HEK293 (cell line): ENCODE results near the gene TAF1D.

Experiments used
- AEBP2 ChIP-seq: fragments of 450-650 bp; formaldehyde crosslinking; IDR thresholded peaks from 2 replicates; pipeline ENCODE4 v1.5.1; 2016; ENCODE audit warnings: missing biosample characterization, missing genetic modification characterization, borderline replicate concordance
- KLF9 ChIP-seq: fragments of 450-650 bp; formaldehyde crosslinking; IDR thresholded peaks from 2 replicates; pipeline ENCODE4 v1.5.1; 2016; ENCODE audit warnings: missing biosample characterization, missing genetic modification characterization, low read depth
- MZF1 ChIP-seq: fragments of 450-650 bp; formaldehyde crosslinking; IDR thresholded peaks from 2 replicates; pipeline ENCODE4 v1.5.1; 2017; ENCODE audit warnings: missing biosample characterization, missing genetic modification characterization, borderline replicate concordance
- ZBTB17 ChIP-seq: fragments of 450-650 bp; formaldehyde crosslinking; IDR thresholded peaks from 2 replicates; pipeline ENCODE4 v1.5.1; 2016; ENCODE audit warnings: missing biosample characterization, missing genetic modification characterization
- ZBTB21 ChIP-seq: fragments of 450-650 bp; formaldehyde crosslinking; IDR thresholded peaks from 2 replicates; pipeline ENCODE4 v1.5.1; 2017; ENCODE audit warnings: missing biosample characterization, missing genetic modification characterization
- ZFP37 ChIP-seq: fragments of 450-650 bp; formaldehyde crosslinking; IDR thresholded peaks from 2 replicates; pipeline ENCODE4 v1.5.1; 2016; ENCODE audit warnings: missing biosample characterization, missing genetic modification characterization
- ZNF10 ChIP-seq: fragments of 450-650 bp; formaldehyde crosslinking; IDR thresholded peaks from 2 replicates; pipeline ENCODE4 v1.5.1; 2017; ENCODE audit warnings: missing biosample characterization, missing genetic modification characterization
- ZNF311 ChIP-seq: fragments of 450-650 bp; formaldehyde crosslinking; IDR thresholded peaks from 2 replicates; pipeline ENCODE4 v1.5.1; 2017; ENCODE audit warnings: missing biosample characterization, missing genetic modification characterization, borderline replicate concordance
- ZNF510 ChIP-seq: fragments of 450-650 bp; formaldehyde crosslinking; IDR thresholded peaks from 2 replicates; pipeline ENCODE4 v1.5.1; 2018; ENCODE audit warnings: mild to moderate bottlenecking, missing genetic modification characterization, missing biosample characterization; ENCODE audit not compliant: insufficient replicate concordance
- ZNF513 ChIP-seq: fragments of 450-650 bp; IDR thresholded peaks from 2 replicates; pipeline ENCODE4 v1.5.1; 2018; ENCODE audit warnings: missing biosample characterization, missing genetic modification characterization
- TF ChIP-seq, protein P1 (sequence below): fragments of 450-650 bp; formaldehyde crosslinking; IDR thresholded peaks from 2 replicates; pipeline ENCODE4 v1.5.1; 2017; ENCODE audit warnings: missing biosample characterization, missing genetic modification characterization

GRCh38 chr11:93738647-93739081, 2.6 kb downstream of the TAF1D start:
- TF ChIP-seq ZNF510 (tag by site-specific recombination) (no peak), ZFP37 (tag by site-specific recombination) (no peak), AEBP2 (tag by site-specific recombination) (no peak), KLF9 (tag by site-specific recombination) (no peak), ZBTB21 (no peak), ZNF311 (tag by site-specific recombination) (no peak), MZF1 (no peak), ZNF513 (tag by site-specific recombination) (no peak), ZNF10 (no peak), ZBTB17 (tag by site-specific recombination) (peak; percentile 36; the same call in 1 of the 2 replicates)
- TF ChIP-seq, protein P1, sequence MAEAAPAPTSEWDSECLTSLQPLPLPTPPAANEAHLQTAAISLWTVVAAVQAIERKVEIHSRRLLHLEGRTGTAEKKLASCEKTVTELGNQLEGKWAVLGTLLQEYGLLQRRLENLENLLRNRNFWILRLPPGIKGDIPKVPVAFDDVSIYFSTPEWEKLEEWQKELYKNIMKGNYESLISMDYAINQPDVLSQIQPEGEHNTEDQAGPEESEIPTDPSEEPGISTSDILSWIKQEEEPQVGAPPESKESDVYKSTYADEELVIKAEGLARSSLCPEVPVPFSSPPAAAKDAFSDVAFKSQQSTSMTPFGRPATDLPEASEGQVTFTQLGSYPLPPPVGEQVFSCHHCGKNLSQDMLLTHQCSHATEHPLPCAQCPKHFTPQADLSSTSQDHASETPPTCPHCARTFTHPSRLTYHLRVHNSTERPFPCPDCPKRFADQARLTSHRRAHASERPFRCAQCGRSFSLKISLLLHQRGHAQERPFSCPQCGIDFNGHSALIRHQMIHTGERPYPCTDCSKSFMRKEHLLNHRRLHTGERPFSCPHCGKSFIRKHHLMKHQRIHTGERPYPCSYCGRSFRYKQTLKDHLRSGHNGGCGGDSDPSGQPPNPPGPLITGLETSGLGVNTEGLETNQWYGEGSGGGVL (tag by site-specific recombination): no peak
